ENCODE data around the gene DPYD.

DPYD gene

DNA sequence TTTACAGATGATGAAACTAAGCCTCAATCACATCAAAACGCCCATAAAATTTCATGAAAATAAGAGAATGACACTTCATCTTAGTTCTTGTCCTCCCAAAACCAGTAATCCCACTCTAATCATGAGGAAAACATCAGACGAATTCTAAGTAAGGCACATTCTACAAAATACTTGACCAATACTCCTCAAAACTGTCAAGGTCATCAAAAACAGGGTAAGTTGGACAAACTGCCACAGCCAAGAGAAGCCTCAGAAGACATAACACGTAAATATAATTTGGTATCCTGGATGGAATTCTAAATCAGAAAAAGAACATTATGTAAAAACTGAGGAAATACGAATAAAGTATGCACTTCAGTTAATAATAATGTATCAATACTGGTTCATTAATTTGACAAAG is 128.2 kb downstream of the DPYD start:
- DNase-seq (ENCODE audit: insufficient read length, low spot score) (no peak), FAIRE-seq (no peak)

DNA sequence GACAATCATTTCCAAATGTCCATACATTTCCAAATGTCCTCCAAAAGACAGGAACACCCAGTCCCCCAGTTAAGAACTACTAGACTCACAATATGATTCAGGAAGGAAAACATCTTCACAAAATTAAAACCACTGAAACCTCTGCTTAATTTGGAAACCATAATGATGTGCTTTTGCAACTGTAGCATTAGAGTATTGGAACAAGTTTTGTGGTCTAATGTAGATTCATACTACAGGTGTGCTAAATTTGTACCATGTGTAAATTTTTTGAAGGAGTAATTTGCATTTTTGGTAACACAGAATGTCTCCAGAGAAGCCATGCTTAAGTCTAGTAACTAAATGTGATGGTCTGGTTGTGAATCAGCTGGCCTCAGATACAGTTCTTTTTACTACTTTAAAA is 129.6 kb downstream of the DPYD start:
- FAIRE-seq (no peak), DNase-seq (ENCODE audit: insufficient read length, low spot score) (no peak)

DNA sequence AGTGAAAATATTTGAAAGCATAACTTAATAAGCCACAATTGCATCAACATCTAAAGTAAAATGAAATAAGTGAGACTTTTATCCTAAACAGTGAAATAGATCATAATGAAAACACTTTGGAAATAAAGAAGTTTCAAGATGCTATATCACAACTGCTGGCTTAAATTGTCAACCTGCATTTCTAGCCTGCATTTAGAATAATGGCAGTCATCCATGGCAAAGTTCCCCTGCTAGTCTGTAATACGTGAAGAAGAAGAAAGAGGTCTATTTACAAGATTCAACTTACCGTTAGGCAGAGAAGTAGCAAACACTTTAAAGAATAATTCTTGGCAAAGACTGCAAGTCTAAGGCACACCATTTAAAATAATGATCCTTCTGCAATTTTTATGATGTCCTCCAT is 133.6 kb downstream of the DPYD start:
- FAIRE-seq (no peak), DNase-seq (ENCODE audit: insufficient read length, low spot score) (no peak)

DNA sequence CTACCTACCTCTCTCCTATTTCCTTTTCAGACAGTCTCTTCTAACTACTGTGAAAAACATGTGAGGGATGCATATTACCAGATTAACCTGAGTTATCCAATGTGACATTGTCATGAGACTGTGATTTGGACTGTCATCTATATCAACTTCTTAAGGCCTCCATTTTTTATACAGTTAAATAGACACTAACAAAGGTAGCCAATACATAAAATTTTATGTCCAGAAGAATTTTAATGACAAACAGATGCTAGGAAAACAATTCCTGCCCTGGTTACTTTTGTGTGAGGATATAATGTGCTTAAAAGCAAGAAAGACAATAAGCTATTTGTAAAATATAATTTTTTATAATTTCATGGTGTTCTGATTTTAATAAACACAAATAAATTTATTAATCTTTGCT is 136.2 kb downstream of the DPYD start:
- DNase-seq (ENCODE audit: insufficient read length, low spot score) (no peak), FAIRE-seq (no peak)

DNA sequence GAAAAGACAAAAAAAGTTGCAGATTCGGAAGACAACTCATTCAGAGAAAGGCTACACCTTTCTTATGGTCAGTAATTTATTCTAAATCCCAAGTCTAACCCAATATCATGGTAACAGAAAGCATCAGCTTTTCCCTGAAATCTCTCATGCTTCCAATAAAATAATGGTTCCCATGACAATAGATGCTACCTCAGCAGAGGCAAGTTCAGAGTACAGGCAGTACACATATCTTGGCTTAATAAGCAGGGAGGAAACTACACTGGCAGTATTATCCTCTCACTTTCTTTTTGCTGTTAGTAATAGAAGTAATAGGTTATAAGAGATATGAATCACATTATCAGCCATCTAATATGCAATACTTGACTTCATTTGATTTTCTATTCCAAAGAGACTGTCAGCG is 137.1 kb downstream of the DPYD start:
- FAIRE-seq: no peak
- no peak for DNase-seq (ENCODE audit: insufficient read length, low spot score)

DNA sequence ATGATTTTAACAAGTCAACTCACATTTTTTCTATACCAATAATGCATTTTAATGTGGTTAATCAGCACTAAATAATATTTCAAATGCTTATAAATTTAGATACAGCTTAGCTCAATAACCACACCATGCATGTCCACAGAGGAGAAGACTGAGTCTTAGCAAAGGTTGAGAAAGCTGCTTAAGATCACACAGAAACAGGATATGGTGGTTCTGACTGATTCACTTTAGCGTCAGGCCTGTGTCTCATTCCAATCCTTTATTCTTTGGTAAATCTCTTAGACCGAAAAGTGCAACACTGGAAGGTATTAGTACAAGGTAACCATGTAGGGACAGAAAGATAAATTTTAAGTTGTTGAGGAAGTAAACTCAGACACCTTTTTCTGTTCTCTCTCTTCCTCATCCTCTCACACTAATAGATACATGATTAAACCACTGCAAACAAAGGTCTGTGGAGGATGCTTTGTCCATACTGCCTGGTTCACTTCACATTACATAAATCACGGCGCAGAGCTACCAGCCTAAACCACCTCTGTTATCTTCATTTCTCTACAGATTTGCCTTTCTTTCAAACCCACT is 139.0 kb downstream of the DPYD start:
- FAIRE-seq (no peak), DNase-seq (ENCODE audit: insufficient read length, low spot score) (no peak)

DNA sequence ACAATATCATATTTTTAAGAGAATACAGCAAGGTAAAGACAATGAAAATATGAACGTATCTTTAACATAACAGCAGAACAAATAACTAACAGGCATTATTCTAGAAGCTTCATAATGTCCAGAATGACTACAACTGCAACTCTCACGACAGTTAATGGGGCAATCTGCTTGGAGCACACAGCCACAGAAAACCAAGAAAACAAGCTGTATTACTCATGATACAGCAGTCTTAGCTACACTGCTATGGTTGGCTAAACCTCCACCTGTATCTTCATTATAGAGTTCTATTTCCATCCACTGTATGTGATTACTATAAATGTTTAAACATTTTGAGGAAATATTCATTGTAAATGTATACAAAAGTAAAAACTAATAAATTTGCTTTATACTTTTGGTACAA is 139.9 kb downstream of the DPYD start:
- FAIRE-seq (no peak), DNase-seq (ENCODE audit: insufficient read length, low spot score) (no peak)

DNA sequence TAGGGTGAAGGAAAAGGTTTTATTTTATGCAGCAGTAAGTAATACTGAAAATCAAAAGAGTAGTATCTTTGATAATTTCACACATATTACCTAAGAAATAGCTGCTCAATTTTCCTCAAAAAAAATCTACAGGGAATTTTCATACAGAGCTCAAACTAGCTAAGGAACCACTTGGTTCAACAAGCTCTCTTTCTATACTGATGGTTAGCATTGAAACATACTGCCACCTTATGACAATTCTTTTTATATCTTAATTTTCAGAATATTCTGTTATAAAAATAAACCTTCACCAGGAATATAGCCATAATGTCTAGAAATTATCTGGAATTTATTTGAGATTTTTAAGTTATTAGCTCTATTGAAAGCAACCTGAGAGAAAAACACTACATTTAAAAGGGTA is 142.1 kb downstream of the DPYD start:
- no peak for DNase-seq (ENCODE audit: insufficient read length, low spot score)
- no peak for FAIRE-seq

DNA sequence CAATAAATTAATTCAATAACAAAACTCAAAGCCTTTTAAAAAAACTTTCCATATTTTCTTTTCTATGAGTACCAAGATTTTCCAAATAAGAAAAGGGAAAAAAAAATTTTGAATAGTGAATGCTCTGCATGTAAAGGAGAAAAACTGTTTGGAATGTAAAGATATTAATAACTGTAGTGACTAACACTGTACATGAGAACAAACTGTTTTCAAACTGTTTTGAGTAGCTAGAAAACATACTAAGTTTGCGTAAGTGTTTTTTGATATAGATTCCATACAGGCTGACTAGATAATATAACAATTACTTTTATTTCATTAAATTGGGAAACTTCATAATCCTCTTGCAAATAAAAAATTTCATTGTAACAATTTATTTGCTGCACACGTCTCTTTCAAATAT is 150.5 kb downstream of the DPYD start:
- no peak for FAIRE-seq

DNA sequence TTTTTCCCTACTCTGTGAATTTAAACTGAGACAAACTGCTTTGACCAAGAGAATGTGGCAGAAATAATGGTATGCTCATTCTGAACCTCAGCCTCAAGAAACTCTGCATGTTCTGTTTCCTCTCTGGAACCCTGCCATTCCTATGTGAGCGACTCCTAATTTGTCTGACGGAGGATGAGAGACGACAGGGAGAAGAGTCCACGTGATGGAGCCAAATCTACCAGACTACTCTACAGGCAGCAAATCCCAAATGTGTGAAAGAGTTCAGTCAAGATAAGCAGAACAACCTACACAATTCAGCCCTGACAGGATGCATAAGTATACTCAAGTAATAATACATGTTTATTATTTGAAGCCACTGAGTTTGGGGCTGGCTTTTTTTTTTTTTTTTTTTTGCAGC is 153.5 kb downstream of the DPYD start:
- DNase-seq (ENCODE audit: insufficient read length, low spot score) (no peak), FAIRE-seq (no peak)

More for the DNA sequence above, 150.5 kb downstream of the DPYD start:
- no peak for DNase-seq (ENCODE audit: insufficient read length, low spot score)

DNA sequence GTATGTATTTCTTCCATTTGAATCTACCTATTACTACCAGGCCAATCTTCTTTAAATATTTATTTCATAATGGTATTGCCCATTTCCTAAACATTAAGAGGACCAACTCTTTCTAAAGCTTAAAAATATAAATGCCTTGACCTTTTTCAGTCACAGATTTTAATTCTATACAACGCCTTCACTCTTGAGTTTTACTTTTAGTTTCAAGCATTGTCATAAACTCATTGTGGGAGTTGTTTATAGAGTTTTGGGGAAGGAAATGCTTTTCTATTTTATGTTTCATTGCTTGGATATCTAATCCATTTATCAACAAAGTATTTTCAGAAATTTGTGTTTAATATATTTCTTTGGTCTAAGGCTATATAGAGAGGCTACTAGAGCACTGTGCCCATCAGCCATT is 155.8 kb downstream of the DPYD start:
- no peak for DNase-seq (ENCODE audit: insufficient read length, low spot score)
- no peak for FAIRE-seq

DNA sequence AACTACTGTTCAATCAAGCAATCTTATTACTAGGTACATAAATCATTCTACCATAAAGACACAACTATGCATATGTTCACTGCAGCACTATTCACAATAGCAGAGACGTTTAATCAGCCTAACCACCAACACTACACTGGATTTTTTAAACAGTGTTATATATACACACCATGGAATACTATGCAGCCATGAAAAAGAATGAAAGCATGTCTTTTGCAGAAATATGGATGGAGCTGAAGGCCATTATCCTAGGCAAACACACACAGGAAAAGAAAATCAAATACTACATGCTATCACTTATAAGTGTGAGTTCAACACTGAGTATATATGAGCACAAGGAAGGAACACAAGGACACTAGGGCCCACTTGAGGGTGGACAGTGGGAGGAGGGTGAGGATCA is 159.2 kb downstream of the DPYD start:
- FAIRE-seq (no peak), DNase-seq (ENCODE audit: insufficient read length, low spot score) (no peak)

DNA sequence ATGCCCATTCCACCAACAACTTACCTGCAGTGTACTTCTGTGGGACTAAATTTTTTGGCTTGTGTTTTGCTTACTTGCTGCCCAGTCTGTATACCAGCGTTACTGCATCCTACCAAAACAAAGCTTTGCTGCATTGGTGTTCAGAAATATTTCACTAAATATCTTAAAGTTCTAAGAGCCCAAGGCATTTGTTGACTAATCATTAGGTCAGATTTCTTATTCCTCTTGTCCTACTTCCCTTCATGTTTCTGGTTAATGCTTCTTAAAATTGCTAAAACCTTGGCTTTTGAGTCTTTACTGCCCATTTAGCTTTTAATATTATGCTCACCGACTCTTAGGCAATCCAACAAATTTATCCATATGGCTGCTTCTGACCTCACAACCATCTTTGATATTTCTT is 161.8 kb downstream of the DPYD start:
- DNase-seq (ENCODE audit: insufficient read length, low spot score) (no peak), FAIRE-seq (no peak)

DNA sequence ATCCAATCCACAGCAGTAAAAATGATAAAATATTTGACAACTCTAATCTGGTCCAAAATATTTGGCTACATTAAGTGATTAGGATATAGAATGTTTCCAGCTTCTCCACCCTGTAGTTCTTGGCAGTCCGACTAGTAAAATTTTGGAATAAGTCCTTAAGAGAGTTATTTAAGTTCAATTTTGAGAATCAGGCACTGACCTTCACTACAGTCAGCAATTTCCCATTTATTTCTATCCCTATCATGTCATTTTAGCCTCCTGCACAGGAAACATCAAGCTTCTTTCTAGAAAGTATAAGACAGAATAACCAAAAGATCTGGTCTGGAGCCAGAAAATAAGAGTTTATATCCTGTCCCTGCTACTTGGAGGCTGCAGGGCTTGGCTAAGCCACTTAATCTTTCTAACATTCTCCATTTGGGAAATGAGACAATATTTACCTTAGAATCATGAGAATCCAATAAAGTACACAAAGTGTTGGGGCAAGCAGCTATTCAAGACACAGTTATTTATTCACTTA is 162.2 kb downstream of the DPYD start:
- FAIRE-seq (no peak), DNase-seq (ENCODE audit: insufficient read length, low spot score) (no peak)

DNA sequence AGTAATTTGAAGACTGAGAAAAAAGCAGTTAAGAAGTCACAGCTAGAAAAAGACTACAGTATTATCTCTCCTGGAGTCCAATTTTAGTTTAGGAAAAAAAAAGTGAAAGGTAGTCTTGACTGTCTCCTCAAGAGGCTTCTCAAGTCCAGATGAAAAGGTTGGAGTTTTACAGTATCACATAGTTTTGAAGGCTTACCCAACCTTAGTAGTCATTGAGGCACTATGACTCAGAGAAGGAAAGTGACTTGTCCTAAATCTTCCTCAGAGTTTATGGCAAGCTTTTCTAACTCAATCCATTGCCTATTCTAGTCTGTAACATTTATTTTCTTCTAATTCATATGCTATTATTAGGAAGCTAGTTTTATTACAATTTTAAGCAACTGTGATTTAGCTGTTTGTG is 174.9 kb downstream of the DPYD start:
- DNase-seq (ENCODE audit: insufficient read length, low spot score): no peak
- no peak for FAIRE-seq

DNA sequence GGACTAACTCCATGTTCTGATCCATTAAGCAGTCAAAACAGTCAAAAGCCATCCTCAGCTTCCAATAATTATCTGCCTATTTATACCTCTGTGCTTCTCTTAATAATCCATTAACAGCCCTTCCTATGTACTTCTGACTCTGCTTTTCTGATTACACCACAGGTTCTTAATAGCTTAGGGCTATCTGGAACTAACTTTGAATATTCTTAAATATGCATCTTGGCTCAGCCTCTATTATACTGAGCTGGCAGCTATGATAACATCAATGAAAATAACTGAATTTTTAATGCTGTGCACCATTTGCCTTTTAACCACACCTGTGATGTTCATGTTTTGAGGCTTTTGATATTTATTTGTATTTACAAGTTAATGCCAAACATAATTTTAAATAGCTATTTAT is 175.9 kb downstream of the DPYD start:
- DNase-seq (ENCODE audit: insufficient read length, low spot score) (no peak), FAIRE-seq (no peak)

DNA sequence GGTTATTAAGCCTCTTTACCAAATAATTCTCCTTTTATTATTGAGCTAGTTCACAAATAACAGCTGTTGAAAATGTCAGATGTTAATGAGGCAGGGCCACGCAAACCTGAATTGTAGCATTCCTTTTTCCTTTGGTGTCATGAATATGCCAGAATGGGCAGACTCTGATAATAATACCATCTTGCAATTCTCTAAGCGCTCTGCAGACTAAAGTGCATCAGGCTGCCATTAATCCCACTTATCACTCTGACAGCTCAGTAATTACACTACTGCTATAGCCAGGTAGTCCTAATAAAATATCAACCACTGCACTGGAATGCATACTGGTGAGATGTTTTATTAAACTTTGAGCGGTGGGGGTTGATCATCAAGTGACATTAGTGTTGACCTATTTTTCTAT is 177.7 kb downstream of the DPYD start:
- DNase-seq (ENCODE audit: insufficient read length, low spot score) (no peak), FAIRE-seq (no peak)

DNA sequence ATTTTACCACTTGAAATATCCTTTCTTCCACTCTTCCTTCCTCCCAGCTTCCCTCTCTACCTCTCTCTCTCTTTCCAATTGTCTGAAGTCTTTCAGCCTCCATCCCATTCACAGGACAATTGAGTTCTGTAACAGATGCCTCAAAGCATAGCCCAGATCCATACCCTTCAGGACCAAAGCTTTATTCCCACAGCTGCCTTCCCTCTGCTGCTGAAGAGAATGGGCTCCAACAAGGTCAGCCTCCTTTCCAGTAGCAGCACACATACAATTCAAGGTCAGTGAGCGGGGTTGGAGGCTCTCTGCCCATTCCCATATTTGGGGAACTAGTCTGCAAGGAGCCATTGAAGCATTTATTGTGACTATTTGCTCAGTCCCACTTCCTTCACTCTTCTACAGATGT is 179.9 kb downstream of the DPYD start:
- no peak for DNase-seq (ENCODE audit: insufficient read length, low spot score)
- FAIRE-seq: no peak

DNA sequence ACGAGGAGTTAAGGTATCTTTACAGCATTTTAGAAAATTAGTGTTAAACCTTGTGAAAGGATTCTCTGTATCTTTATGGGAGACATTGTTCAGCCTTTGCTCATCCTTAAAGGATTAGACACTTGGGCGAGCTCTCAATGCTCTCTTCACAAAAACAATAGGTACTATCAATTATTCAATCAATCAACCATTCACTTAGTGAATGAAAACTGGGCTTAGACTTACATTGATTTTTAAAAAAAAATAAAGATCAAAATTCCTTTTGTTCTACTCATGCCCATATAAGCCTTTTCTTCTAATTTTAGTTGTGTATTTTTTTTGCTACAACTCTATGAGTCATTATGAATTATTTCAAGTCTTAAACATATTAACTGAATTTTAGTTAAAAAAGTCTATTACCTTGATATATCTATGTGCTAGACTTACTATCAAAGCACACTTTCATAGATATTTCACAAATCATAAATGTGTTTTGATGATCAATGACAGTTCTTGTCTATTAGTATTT is 181.2 kb downstream of the DPYD start:
- DNase-seq (ENCODE audit: insufficient read length, low spot score) (no peak), FAIRE-seq (no peak)

DNA sequence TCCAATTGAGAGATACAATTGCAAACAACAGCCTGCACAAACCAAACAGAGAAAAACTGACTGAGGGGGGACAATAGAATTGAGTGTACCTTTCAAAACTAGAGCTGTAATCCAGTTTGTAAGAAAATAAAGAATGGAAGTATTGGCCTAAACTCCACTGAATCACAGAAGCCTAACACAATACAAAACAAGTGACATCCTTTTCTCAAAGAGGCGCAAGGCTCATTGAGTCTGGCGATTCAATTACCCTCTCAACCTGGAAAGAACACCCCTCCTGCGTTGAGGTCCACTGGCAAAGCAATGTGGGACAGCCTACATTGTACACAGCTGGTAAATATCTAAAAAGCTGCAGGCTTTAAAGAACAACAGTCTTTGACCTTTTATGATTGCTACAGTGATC is 182.6 kb downstream of the DPYD start:
- FAIRE-seq (no peak), DNase-seq (ENCODE audit: insufficient read length, low spot score) (no peak)

DNA sequence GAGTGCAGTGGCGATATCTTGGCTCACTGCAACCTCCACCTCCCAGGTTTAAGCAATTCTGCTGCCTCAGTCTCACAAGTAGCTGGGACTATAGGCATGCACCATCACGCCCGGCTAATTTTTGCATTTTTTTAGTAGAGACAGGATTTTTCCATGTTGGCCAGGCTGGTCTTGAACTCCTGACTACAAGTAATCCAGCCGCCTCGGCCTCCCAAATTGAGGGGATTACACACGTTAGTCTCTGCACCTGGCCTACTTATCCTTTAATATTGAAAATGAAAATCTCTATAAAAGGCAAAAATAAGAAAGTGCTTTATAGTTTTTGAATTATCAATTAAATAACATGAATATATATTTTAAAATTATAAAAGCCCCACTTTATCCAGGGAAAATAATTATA is 190.6 kb downstream of the DPYD start:
- FAIRE-seq (no peak), DNase-seq (ENCODE audit: insufficient read length, low spot score) (no peak)

DNA sequence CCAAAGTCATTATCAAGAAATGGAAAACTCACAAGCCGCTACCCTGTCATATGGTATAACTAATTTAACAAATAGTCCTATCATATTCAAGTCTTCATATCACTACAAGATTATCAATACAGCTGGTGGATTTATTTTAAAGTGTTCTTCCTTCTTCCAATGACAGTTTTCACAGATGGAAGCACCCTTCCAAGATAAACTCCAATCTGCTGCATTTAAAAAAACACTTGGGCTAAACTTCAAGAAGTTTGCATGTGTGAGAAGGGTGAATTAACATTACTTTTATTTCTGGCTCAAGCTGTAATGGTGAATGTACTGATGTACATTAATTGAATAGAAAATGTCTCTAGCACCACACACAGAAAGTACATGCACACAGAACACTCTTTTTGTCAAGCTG is 192.4 kb downstream of the DPYD start:
- DNase-seq (ENCODE audit: insufficient read length, low spot score): no peak
- no peak for FAIRE-seq

DNA sequence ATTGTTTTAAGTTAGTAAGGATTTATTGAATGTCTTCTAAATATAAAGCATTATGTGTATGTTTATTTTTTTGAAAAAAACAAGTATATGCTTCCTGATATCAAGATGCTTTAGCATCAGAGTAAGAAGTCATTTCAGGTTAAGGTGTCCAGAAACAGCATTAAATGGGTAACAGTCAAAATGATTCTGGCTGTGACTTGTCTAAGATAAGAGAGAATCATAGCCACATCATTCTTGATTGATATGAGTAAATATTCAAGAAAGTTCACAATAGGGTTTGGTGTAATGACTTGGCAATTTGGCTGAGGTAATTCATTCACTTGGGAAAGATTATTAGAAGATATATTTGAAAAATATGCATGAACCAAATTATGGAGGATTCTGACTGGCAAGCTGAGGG is 193.8 kb downstream of the DPYD start:
- DNase-seq (ENCODE audit: insufficient read length, low spot score) (no peak), FAIRE-seq (no peak)

Measured in HTR-8/SVneo (cell line).